ENCODE measurements around the gene FRYL. TPM values are rescaled to one million over a fixed set of nuclear protein-coding genes. Genes with fewer than 3 reads are reported as not detected.

FRYL gene
- total RNA-seq, 2 donors from 2014 or later, result 29.8 to 35.1 TPM

GRCh38 chr4:48710446-48711209, 69.5 kb downstream of the FRYL start:
- Histone ChIP-seq H3K4me3 (no peak overlapping the region), H3K36me3 (no peaks in the 10 kb centered on the region), H3K4me1 (no peaks in the 10 kb centered on the region), H3K9me3 (no peaks in the 10 kb centered on the region), H3K27ac (no peak overlapping the region), H3K27me3 (no peaks in the 10 kb centered on the region)
- TF ChIP-seq CTCF (IDR thresholded peaks at IDR 0.05), result no peak
- DNase-seq (ENCODE audit: low spot score), result no peak

- H3K4me3 ChIP-seq, result no peak overlapping the region
- no peak overlapping the region for H3K27ac ChIP-seq
- no peaks in the 10 kb centered on the region for H3K36me3 ChIP-seq
- no peak for DNase-seq (ENCODE audit: low spot score)
- TF ChIP-seq CTCF (IDR thresholded peaks at IDR 0.05), result no peak
- H3K4me1 ChIP-seq, result no peaks in the 10 kb centered on the region
- no peaks in the 10 kb centered on the region for H3K9me3 ChIP-seq
- no peaks in the 10 kb centered on the region for H3K27me3 ChIP-seq
Measured at GRCh38 chr4:48709901-48710300, 70.2 kb downstream of the FRYL start.

GRCh38 chr4:48708610-48709009, 71.5 kb downstream of the FRYL start:
- Histone ChIP-seq H3K36me3 (no peaks in the 10 kb centered on the region), H3K4me1 (no peaks in the 10 kb centered on the region), H3K9me3 (no peaks in the 10 kb centered on the region), H3K4me3 (no peak overlapping the region), H3K27ac (no peak overlapping the region), H3K27me3 (no peaks in the 10 kb centered on the region)
- TF ChIP-seq CTCF (IDR thresholded peaks at IDR 0.05), result no peak
- DNase-seq (ENCODE audit: low spot score), result no peak

GRCh38 chr4:48706736-48707135, 73.3 kb downstream of the FRYL start:
- Histone ChIP-seq H3K4me3 (no peak overlapping the region), H3K9me3 (no peaks in the 10 kb centered on the region), H3K27me3 (no peaks in the 10 kb centered on the region), H3K27ac (no peak overlapping the region), H3K4me1 (no peaks in the 10 kb centered on the region), H3K36me3 (no peaks in the 10 kb centered on the region)
- TF ChIP-seq CTCF (IDR thresholded peaks at IDR 0.05), result no peak
- DNase-seq (ENCODE audit: low spot score), result no peak

GRCh38 chr4:48705609-48706008, 74.5 kb downstream of the FRYL start:
- Histone ChIP-seq H3K9me3 (no peaks in the 10 kb centered on the region), H3K4me3 (no peak overlapping the region), H3K27ac (no peak overlapping the region), H3K36me3 (no peaks in the 10 kb centered on the region), H3K4me1 (no peaks in the 10 kb centered on the region), H3K27me3 (no peaks in the 10 kb centered on the region)
- TF ChIP-seq CTCF (IDR thresholded peaks at IDR 0.05), result no peak
- no peak for DNase-seq (ENCODE audit: low spot score)
